GM18508 (cell line): ENCODE results near the gene ABCE1.

Experiments
- ATAC-seq: cut with Tn5 transposase; IDR thresholded peaks from one replicate; pipeline ENCODE4 v1.9.1; 2021; ENCODE audit warnings: moderate number of reproducible peaks; ENCODE audit not compliant: insufficient read depth, unreplicated experiment

The ABCE1 gene

GRCh38 chr4:145097821-145098674 is at the start of gene ABCE1, which contains the start of gene ANAPC10:
TSS of gene ABCE1 (plus strand) at chr4:145098311. CDS start at chr4:145104413, 6,102 bp downstream.
TSS of gene ANAPC10 (minus strand) at chr4:145098196. CDS start at chr4:145096099, 2,097 bp downstream.
- peak; percentile 69 for ATAC-seq

- ATAC-seq = no peak
Measured at GRCh38 chr4:145048817-145049216, 49.3 kb upstream of the ABCE1 start.

- ATAC-seq = no peak
Measured at GRCh38 chr4:145049241-145049640, 48.9 kb upstream of the ABCE1 start.

- no peak for ATAC-seq
Measured at GRCh38 chr4:145055533-145056257, 42.4 kb upstream of the ABCE1 start.

GRCh38 chr4:145056325-145057130 is 41.6 kb upstream of the ABCE1 start:
- no peak for ATAC-seq

GRCh38 chr4:145058256-145058655 is 39.9 kb upstream of the ABCE1 start:
- no peak for ATAC-seq

- ATAC-seq = no peak
Measured at GRCh38 chr4:145061318-145061920, 36.7 kb upstream of the ABCE1 start.

- ATAC-seq = no peak
Measured at GRCh38 chr4:145066063-145066501, 32.0 kb upstream of the ABCE1 start.

- no peak for ATAC-seq
Measured at GRCh38 chr4:145069361-145069760, 28.8 kb upstream of the ABCE1 start.

GRCh38 chr4:145071560-145071959 is 26.6 kb upstream of the ABCE1 start:
- no peak for ATAC-seq

- ATAC-seq = no peak
Measured at GRCh38 chr4:145075742-145076468, 22.2 kb upstream of the ABCE1 start.

GRCh38 chr4:145076469-145076855 is 21.6 kb upstream of the ABCE1 start:
- ATAC-seq = no peak

- no peak for ATAC-seq
Measured at GRCh38 chr4:145081756-145082155, 16.4 kb upstream of the ABCE1 start.

- ATAC-seq = no peak
Measured at GRCh38 chr4:145083891-145084605, 14.1 kb upstream of the ABCE1 start.

GRCh38 chr4:145090380-145090779 is 7.7 kb upstream of the ABCE1 start:
- no peak for ATAC-seq

- ATAC-seq = no peak
Measured at GRCh38 chr4:145093638-145094037, 4.5 kb upstream of the ABCE1 start.

- peak; percentile 1 for ATAC-seq
Measured at GRCh38 chr4:145097331-145097820, 735 bp upstream of the ABCE1 start.

GRCh38 chr4:145098675-145099037 is 545 bp downstream of the ABCE1 start:
- peak; percentile 17 for ATAC-seq

- no peak for ATAC-seq
Measured at GRCh38 chr4:145099653-145100052, 1.5 kb downstream of the ABCE1 start.
